Right hindlimb (tissue), 1 donor: ENCODE data around the gene RTP2.
A peak's percentile ranks its signal among the peaks of the same experiment; 100 is the strongest.
"Not testable (repeated sequence)": the region's sequence is repeated elsewhere in the genome, so short reads cannot be mapped to it uniquely, and the experiment has no call there.

Experiments
- DNase-seq: peaks from one replicate; pipeline ENCODE4 v3.0.0-alpha.2; 2018

RTP2 gene

GRCh38 chr3:187709155-187709554 is 6.8 kb upstream of the RTP2 start:
- DNase-seq = no peak

GRCh38 chr3:187708696-187709095 is 6.3 kb upstream of the RTP2 start:
- no peak for DNase-seq

GRCh38 chr3:187706971-187707370 is 4.6 kb upstream of the RTP2 start:
- DNase-seq = no peak

- no peak for DNase-seq
Observed at GRCh38 chr3:187705164-187705563, 2.8 kb upstream of the RTP2 start.

GRCh38 chr3:187700249-187700648 is 2.1 kb downstream of the RTP2 start:
- no peak for DNase-seq

- DNase-seq = no peak
Observed at GRCh38 chr3:187698499-187699399, 3.6 kb downstream of the RTP2 start.

- DNase-seq = no peak
Observed at GRCh38 chr3:187696021-187696420, 6.3 kb downstream of the RTP2 start.

- no peak for DNase-seq
Observed at GRCh38 chr3:187695449-187695848, 6.9 kb downstream of the RTP2 start.

GRCh38 chr3:187694801-187695200 is 7.6 kb downstream of the RTP2 start:
- DNase-seq = no peak

- no peak for DNase-seq
Observed at GRCh38 chr3:187693431-187693830, 8.9 kb downstream of the RTP2 start.

- DNase-seq = no peak
Observed at GRCh38 chr3:187689984-187690383, 12.4 kb downstream of the RTP2 start.

GRCh38 chr3:187686621-187687273 is 15.6 kb downstream of the RTP2 start:
- DNase-seq = no peak

- no peak for DNase-seq
Observed at GRCh38 chr3:187685948-187686347, 16.4 kb downstream of the RTP2 start.

- no peak for DNase-seq
Observed at GRCh38 chr3:187684880-187685279, 17.5 kb downstream of the RTP2 start.

GRCh38 chr3:187684444-187684843 is 17.9 kb downstream of the RTP2 start:
- DNase-seq = no peak

- not testable (repeated sequence) for DNase-seq
Observed at GRCh38 chr3:187681756-187682155, 20.6 kb downstream of the RTP2 start.

GRCh38 chr3:187679638-187680396 is 22.5 kb downstream of the RTP2 start:
- DNase-seq = peak; percentile 72

GRCh38 chr3:187678726-187679268 is 23.6 kb downstream of the RTP2 start:
- peak; percentile 50 for DNase-seq

- DNase-seq = no peak
Observed at GRCh38 chr3:187677604-187678003, 24.8 kb downstream of the RTP2 start.

GRCh38 chr3:187673012-187673411 is 29.3 kb downstream of the RTP2 start:
- DNase-seq = no peak

- DNase-seq = peak; percentile 68
Observed at GRCh38 chr3:187669675-187670504, 32.5 kb downstream of the RTP2 start, which contains the start of gene SST. Gene SST, minus strand, starts transcription at chr3:187670394. Its CDS starts 103 bp downstream, at chr3:187670291.

- DNase-seq = no peak
Observed at GRCh38 chr3:187667526-187667925, 34.8 kb downstream of the RTP2 start.
